Stimulated activated naive CD4-positive, alpha-beta T cell (primary cell): Measurements from ENCODE around the gene PARVG.

Source experiments
- DNase-seq, 6 experiments: peaks; one replicate each; lab custom pipeline; 2025; lab: John Stamatoyannopoulos, UW

The PARVG gene

DNA sequence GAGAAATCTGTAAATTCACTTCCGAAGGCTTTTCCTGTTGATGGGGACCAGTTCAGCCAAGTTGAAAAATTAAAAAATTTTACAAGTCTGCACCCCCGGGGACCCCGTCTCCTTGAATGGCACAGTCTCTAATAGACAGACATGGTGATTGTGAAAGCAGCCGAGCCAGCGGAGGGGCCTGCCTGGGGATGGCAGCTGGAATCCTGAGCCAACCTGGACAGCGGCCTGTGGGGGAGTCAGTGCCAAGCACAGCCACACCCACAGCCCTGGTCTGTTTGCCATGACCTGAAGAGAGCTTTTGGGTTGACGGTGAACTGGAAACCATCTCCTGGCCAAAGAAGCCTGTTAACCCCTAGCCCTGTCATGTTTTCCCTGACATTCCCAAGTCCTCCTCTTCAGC, 64.7 kb downstream of the PARVG start:
- DNase-seq = no peak

DNA sequence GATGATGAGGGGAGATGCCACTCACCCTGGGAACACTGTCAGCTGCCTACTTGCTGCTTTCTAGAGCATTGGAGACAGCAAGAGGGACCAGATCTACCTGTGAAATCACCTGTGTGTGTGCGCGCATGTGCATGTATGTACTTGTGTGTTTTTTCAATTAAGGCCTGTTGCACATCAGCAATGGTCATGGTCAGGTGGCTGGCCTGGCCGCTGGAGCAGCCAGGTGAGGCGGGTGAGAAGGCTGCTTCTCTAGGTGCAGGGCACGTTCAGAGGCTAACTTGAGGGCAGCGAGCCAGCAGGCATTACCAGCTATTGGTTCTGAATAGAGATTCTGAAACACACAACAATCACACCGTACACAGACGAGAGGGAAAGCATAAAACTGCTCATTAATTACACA, 65.1 kb downstream of the PARVG start:
- DNase-seq = no peak

DNA sequence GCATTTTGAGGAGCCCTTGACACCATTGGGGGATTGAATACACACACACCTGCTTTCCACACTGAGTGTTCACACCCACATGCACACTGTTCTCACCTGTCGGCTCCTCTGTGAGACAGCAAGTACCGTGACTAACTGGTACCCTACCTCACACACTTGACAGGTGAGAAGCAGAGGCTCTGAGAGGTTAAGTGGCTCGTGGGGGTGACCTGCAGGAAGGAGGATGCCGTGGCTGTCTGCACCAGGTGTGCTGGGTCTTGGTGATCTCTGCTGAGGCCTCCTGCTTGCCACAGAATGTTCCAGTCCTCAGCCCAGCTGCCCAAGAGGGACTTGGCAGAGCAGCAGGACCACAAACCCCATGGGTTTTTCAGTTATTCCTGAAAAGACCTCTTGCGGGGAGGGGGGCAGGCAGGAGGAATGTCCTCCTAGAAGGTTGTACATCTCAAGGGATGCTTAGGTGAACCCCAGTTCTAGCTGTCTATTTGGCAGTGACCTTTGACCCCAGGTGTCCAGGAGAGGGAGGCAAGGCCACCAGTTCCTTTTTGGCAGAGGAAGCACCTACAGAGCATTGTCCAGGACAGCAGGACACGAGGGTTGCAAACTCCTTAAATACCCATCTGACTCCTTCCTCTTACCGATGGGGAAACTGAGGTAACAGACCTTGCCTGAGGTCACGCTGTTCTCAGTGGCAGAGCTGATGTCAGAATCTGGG, 66.0 kb downstream of the PARVG start:
- DNase-seq = no peak

DNA sequence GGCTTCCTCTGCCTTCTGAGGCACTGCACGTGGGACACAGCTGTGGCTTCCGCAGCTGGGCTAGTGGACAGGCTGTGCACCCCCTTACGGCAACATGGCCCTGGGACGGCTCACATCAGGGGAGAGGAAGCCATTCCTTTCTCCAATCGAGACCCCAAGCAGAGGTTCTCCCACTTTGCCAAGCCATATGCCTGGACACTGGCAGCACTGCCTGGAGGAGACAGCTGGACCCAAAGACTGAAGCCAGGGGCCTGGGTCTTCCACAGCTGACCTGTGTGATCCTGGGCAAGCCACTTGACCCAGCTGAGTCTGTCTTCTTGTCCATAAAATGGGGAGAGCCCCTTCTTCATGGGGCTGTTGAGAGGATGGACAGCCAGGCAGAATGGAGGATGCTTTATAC, 66.6 kb downstream of the PARVG start:
- DNase-seq = no peak

DNA sequence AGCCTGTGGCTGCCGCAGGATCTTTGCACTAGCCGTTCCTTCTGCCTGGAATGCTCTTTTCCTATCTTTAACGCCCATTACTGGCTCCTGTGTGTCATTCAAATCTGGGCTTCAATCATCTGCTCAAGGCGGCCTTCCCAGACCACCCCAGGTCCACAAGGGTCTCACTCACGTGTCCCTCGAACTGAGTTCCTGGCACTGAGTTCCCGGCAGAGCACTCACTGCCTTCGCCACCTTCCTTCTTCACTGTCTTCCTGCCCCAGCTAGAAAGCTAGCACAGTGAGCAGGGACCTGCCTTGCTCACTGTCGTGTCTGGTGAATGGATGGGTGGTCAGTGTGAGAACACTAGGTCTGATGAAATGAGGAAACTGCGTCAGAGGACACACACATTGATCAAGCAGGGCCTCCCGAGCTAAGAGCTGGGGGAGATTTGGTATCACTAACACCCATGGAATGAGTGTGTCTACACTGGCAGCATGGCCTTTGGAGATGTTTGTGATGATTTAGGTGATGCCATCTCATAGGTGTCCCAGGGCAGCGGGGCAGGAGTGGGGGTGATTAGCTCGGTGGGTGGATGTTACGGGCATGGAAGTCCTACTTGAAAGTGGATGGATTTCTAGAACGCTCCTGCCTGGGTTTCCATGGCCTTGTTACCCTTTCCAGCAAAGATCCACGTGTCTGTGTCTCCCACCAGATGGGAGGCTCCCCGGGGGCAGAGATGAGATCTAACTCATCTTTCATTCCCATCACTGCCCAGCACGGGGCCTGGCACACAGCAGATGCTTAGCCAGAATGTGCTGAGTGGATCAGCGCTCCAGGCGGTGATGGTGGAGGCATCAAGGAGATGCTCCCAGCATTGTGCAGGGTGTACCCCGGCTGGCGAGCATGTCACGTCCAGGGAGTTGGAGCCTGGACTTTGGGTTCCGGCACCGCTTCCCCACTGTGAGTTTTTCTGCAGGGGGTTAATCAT, 67.5 kb downstream of the PARVG start:
- no peak for DNase-seq

DNA sequence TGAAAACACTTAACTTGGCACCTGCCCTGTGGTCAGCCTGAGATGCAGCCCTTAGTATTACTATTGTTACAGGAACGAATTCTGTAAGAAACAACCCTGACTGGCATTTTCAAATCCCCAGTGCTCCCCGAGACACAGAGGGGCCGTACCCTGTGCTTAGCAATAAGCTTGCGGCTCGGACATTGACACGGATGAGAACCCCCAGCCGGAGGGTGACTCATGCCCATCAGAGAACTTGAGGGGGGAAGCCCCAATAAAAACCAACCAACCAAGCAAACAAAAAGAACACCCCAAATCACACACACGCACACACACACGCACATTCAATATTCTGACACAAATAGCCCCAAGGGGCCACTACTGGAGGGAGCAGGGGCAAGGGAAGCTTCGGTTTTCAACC, 68.2 kb downstream of the PARVG start:
- DNase-seq = no peak

DNA sequence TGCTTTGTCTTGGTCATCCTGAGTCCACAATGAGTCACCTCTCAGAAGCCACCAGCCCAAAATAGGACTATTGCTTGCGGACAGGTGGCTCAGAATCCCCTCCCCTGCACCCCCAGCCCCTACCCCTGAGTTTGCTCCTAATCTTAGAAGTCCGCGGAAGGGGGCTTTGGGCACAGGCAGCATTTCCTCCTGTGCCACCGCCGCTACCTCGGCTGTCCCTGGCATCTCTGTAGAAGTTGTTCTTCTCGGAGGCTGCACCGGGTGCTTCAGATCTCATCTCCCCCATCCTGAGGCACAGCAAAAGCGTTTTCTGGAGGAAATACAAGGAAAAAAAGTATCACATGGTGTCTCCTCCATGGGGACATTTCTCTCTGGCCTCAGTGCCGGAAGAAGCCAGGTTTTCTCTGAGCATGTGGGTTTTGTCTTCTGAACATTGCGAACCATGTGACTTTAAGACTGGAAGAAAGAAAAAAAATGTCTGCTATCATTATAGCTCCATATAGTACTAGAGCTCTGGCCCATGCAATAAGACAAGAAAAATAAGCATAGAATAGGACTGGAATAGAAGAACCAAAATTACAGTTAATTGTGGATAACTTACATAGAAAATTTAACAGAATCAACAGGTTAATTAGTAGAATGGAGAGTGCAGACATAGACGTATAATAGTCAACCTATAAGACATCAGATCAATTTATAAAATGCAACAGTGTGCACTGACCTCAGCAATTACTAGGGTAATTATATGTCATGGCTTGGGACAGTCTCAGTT, 68.8 kb downstream of the PARVG start:
- DNase-seq = no peak

DNA sequence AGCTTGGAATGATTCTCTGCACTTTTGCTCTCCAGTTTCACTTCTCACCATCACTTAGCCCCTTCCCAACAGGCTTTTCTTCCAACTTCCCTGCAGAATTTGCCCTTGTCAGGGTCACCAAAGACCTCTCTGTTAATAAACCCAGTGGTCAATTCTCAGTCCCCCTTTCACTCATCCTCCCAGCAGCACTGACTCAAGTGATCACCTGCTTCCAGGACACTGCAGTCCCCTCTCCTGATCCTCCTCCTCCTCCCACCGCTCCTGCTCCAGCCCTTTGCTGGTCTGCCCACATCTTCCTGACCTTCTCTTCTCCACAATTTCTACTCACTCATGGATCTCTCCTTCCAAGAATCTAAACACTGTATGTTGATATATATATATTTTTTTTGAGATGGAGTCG, 74.1 kb downstream of the PARVG start:
- DNase-seq = no peak

DNA sequence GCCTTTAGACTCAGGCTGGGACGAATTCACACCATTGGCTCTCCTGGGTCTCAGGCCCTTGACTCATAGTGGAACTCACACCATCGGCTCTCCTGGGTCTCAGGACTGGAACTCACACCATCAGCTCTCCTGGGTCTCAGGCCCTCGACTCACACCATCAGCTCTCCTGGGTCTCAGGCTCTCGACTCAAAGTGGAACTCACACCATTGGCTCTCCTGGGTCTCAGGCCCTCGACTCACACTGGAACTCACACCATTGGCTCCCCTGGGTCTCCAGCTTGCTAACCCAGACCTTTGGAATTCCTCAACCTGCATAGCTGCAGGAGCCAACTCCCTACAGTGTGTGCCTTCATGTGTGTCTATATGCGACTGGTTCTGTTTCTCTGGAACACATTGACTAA, 75.4 kb downstream of the PARVG start:
- DNase-seq = no peak

DNA sequence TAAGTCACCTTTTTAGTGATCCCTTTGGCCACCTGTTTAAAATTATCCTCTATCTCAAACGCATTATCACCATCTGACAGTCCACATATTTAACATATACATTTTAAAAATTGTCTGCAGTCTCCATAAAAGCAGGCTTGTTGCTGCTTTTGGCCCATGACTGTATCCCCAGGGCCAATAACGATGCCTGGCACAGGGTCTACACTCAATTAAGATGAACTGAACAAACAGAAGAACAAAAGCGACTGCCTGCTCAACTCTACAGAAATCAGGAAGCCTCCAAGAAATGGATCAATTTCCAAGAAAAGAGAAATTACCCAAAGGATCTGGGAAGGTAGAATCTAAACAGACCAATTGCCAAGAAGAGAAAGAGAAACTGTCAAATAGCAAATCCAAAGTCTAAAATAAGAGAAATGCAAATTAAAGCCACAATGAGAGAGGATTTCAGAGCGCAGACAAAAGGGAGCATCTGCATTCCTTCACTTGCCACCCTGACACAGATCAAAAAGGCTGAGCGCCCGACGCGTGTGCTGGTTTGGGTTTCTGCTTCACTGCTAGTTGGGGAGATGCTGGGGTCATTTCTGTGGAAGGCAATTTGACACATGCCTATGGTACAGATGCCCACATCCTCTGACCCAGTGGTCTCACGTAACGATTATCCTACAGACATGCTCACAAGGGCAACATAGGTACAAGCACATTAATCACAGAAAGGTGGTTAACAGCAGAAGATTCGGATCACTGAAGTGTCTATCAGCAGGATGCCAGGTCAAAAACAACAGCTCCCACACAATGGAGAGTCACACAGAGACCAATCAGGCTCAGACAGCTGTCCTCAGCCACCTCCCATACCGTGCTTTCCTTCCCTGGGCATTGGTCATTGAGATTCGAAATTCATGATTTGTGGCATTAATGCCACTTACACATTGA, 76.1 kb downstream of the PARVG start:
- DNase-seq = no peak
